Common myeloid progenitor, CD34-positive (primary cell): ENCODE data around the gene USP21.
"Not testable (repeated sequence)": the region's sequence is repeated elsewhere in the genome, so short reads cannot be mapped to it uniquely, and the experiment has no call there.

Source experiments
- CTCF ChIA-PET: fragments of 350-600 bp; sonication (Branson Sonifier 250); formaldehyde crosslinking; loops from one replicate; lab custom pipeline; 2021; ENCODE audit warnings: antibody characterized with exemption; lab: Charles Lee
- POLR2A ChIA-PET: fragments of 350-600 bp; sonication (Branson Sonifier 250); formaldehyde crosslinking; loops from one replicate; lab custom pipeline; 2021; ENCODE audit warnings: antibody characterized with exemption; lab: Charles Lee
- DNase-seq, 3 donors: peaks; one replicate each; pipeline versions ENCODE4 v3.0.0 to v3.0.0-alpha.2; 2013
- H3K27ac ChIP-seq, 2 experiments: 1 replicate in 1 of 2; 2 replicates in 1 of 2; pipeline ENCODE4 v1.7.0; 2013; ENCODE audit warnings: inconsistent platforms in 2 of 2, low read length in 2 of 2, mild to moderate bottlenecking in 2 of 2, low read depth in 1 of 2, moderate library complexity in 1 of 2; ENCODE audit not compliant: severe bottlenecking in 2 of 2, insufficient read depth in 1 of 2, poor library complexity in 1 of 2
- H3K27me3 ChIP-seq, 5 experiments: replicated peaks in 2 of 5; 1 replicate in 3 of 5; 2 replicates in 2 of 5; pipeline versions ENCODE4 v1.6.1 to v1.7.0; 2013; ENCODE audit warnings: low read length in 4 of 5, mild to moderate bottlenecking in 2 of 5, moderate library complexity in 2 of 5, inconsistent platforms in 1 of 5; ENCODE audit not compliant: insufficient read depth in 5 of 5, control insufficient read depth in 4 of 5
- H3K36me3 ChIP-seq, 4 experiments: 1 replicate in 2 of 4; 2 replicates in 2 of 4; pipeline versions ENCODE4 v1.6.1 to v1.7.0; 2013; ENCODE audit warnings: low read length in 3 of 4, control low read depth in 1 of 4, mild to moderate bottlenecking in 1 of 4; ENCODE audit not compliant: control insufficient read depth in 4 of 4, insufficient read depth in 4 of 4
- H3K4me1 ChIP-seq, 4 experiments: 1 replicate in 3 of 4; 2 replicates in 1 of 4; pipeline versions ENCODE4 v1.6.1 to v1.7.1; 2013; ENCODE audit warnings: low read length in 3 of 4, mild to moderate bottlenecking in 3 of 4, control low read depth in 1 of 4, inconsistent platforms in 1 of 4, moderate library complexity in 1 of 4; ENCODE audit not compliant: control insufficient read depth in 4 of 4, insufficient read depth in 4 of 4; ENCODE audit errors: control extremely low read depth in 1 of 4
- H3K4me3 ChIP-seq, 7 experiments: 1 replicate in 4 of 7; 2 replicates in 3 of 7; pipeline versions ENCODE4 v1.5.1 to v1.7.0; 2013; ENCODE audit warnings: mild to moderate bottlenecking in 7 of 7, low read length in 6 of 7, moderate library complexity in 6 of 7, inconsistent platforms in 2 of 7, low read depth in 2 of 7, control low read depth in 1 of 7; ENCODE audit not compliant: insufficient read depth in 4 of 7, control insufficient read depth in 1 of 7; ENCODE audit errors: extremely low read depth in 1 of 7
- H3K9me3 ChIP-seq, 5 experiments: 1 replicate in 4 of 5; 2 replicates in 1 of 5; pipeline versions ENCODE4 v1.6.1 to v1.7.1; 2013; ENCODE audit warnings: low read length in 4 of 5, mild to moderate bottlenecking in 2 of 5, inconsistent platforms in 1 of 5, low read depth in 1 of 5, moderate library complexity in 1 of 5; ENCODE audit not compliant: control insufficient read depth in 4 of 5, insufficient read depth in 2 of 5; ENCODE audit errors: control extremely low read depth in 1 of 5
- WGBS: methylation state at CpG from one replicate; pipeline ENCODE4 v1.1.5; 2013; ENCODE audit not compliant: insufficient coverage; 5-methylcytosine and 5-hydroxymethylcytosine counted together

The USP21 gene

GRCh38 chr1:161115961-161116360 lies 43.3 kb upstream of the USP21 start:
- Histone ChIP-seq H3K4me1 (peaks cover 46 to 86% (median 61%) of the 10 kb centered on the region in 4 experiments), H3K36me3 (peaks cover 4 to 17% (median 8%) of the 10 kb centered on the region in 4 experiments)
- H3K9me3 ChIP-seq, H3K27ac ChIP-seq, H3K4me3 ChIP-seq, DNase-seq, POLR2A ChIA-PET, H3K27me3 ChIP-seq: not testable (repeated sequence)
- 94% methylated on average over 6 of the region's 6 CpGs for WGBS
- CTCF ChIA-PET, result interaction anchor here (1.0 to 2.7 kb wide), 4 partner anchors 15 to 74 kb away, joined by 3 to 16 read pairs (median 6); no protein-coding TSS in a partner anchor

- peak; percentile 85 to 93 (median 88) for DNase-seq
- H3K27ac ChIP-seq, result peak within 1 kb of the TSS; percentile 78 to 93
- POLR2A ChIA-PET, result interaction anchor here (0.6 to 1.2 kb wide), 3 partner anchors 15 to 23 kb away, joined by 4 to 7 read pairs (median 6); partner anchors contain the start of genes DEDD and KLHDC9
- H3K4me3 ChIP-seq, result peak within 1 kb of the TSS; percentile 66 to 100 (median 97)
- whole genome bisulfite sequencing, result 0% methylated on average over 55 of the region's 58 CpGs
- H3K36me3 ChIP-seq, result peaks cover 7 to 36% (median 24%) of the 10 kb centered on the region in 4 experiments
- no peaks in the 10 kb centered on the region for H3K27me3 ChIP-seq
- no peaks in the 10 kb centered on the region for H3K9me3 ChIP-seq
- peaks cover 33 to 78% (median 60%) of the 10 kb centered on the region in 4 experiments for H3K4me1 ChIP-seq
- CTCF ChIA-PET, result interaction anchor here (0.9 to 2.7 kb wide), 11 partner anchors 9 to 97 kb away, joined by 3 to 16 read pairs (median 6); partner anchors contain the start of genes DEDD and F11R
Observed at GRCh38 chr1:161117759-161118581, 41.3 kb upstream of the USP21 start, which contains the start of the genes NIT1 and PFDN2. Gene NIT1 (plus strand): TSS chr1:161118105. CDS start chr1:161118177, 72 bp downstream. Gene PFDN2 (minus strand): TSS chr1:161118037. CDS start chr1:161118026, 11 bp downstream.

DNA sequence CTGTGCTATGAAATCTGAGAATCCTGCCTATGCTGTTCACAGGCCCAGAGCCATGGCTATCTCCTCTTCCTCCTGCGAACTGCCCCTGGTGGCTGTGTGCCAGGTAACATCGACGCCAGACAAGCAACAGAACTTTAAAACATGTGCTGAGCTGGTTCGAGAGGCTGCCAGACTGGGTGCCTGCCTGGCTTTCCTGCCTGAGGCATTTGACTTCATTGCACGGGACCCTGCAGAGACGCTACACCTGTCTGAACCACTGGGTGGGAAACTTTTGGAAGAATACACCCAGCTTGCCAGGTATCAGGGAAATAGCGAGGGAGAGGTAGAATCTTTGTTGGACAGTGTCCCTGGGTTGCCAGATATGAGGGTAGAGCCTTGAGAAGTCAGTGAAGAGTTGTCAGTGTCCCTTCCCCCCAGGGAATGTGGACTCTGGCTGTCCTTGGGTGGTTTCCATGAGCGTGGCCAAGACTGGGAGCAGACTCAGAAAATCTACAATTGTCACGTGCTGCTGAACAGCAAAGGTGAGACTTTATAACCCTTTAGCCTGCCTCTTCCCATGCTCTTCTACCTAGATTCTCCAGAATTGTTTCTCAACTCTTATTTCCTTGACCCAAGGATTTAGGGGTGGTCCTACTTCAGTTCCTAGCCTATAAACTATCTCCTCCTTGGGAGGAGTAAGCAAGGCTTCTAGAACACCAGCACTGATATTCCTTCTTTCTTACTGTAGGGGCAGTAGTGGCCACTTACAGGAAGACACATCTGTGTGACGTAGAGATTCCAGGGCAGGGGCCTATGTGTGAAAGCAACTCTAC lies 40.0 kb upstream of the USP21 start:
- POLR2A ChIA-PET, result interaction anchor here (0.6 kb wide), 1 partner anchor 15 kb away, joined by 3 read pairs; no protein-coding TSS in a partner anchor
- peak; percentile 63 to 84 (median 73) for DNase-seq
- H3K36me3 ChIP-seq, result peaks cover 7 to 47% (median 35%) of the 10 kb centered on the region in 4 experiments
- H3K27me3 ChIP-seq, result no peaks in the 10 kb centered on the region
- H3K4me1 ChIP-seq, result peaks cover 23 to 65% (median 48%) of the 10 kb centered on the region in 4 experiments
- CTCF ChIA-PET, result interaction anchor here (0.8 to 1.3 kb wide), 2 partner anchors 9 to 14 kb away, joined by 3 to 6 read pairs; partner anchors contain the start of gene DEDD
- peak overlapping the region; percentile 18 to 93 for H3K27ac ChIP-seq
- no peaks in the 10 kb centered on the region for H3K9me3 ChIP-seq
- WGBS, result 72% methylated on average over 8 of the region's 10 CpGs
- peak overlapping the region in 6 of 7 experiments; percentile 0 to 100 (median 93) for H3K4me3 ChIP-seq

DNA sequence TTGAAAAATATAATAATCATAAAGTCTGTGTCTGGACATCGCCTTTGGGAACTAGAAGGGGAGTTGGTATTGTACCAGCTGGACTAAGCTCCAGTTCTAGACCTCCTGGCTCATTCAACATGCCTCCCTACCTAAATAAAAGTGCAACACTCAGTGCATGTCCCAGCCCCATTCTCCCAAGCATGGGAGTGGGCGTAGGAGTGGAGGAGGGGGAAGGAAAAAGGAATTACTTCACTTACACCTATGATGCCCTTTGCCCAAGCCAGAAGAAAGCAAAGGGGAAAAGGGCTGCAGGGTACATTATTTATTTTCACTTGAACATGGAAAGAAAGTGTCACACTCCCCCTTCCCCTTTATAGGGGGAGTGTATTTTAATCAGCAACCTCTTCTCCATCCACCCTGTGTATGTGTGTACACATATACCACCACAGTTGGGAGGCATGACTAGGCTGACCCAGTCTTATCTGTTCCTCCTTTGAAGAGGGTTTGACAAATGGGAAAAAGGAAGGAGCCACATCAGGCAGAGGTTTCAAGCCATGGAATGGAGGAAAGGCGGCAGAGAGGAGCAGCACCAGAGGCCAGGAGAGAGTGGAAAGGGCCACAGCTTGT lies 38.2 kb upstream of the USP21 start:
- Histone ChIP-seq H3K27ac (peak overlapping the region; percentile 7 to 33), H3K9me3 (no peaks in the 10 kb centered on the region), H3K4me1 (peaks cover 19 to 48% (median 36%) of the 10 kb centered on the region in 4 experiments), H3K4me3 (no peak overlapping the region), H3K36me3 (peaks cover 7 to 55% (median 42%) of the 10 kb centered on the region in 4 experiments), H3K27me3 (no peaks in the 10 kb centered on the region)
- ChIA-PET CTCF (interaction anchor here (0.8 to 1.8 kb wide), 6 partner anchors 9 to 123 kb away, joined by 3 to 10 read pairs (median 4); no protein-coding TSS in a partner anchor), POLR2A (no interaction called here)
- no CpG with 5 or more reads among the region's 3 CpGs for WGBS
- no peak for DNase-seq

GRCh38 chr1:161121834-161122233 lies 37.5 kb upstream of the USP21 start:
- Histone ChIP-seq H3K36me3 (peaks cover 7 to 60% (median 44%) of the 10 kb centered on the region in 4 experiments), H3K4me1 (peaks cover 19 to 41% (median 30%) of the 10 kb centered on the region in 4 experiments), H3K27ac (peak overlapping the region; percentile 7 to 33), H3K4me3 (no peak overlapping the region), H3K9me3 (no peaks in the 10 kb centered on the region), H3K27me3 (no peaks in the 10 kb centered on the region)
- ChIA-PET CTCF (interaction anchor here (0.8 to 1.8 kb wide), 9 partner anchors 9 to 124 kb away, joined by 3 to 10 read pairs (median 4); partner anchors contain the start of genes KLHDC9 and PPOX), POLR2A (interaction anchor here (0.6 kb wide), 1 partner anchor 138 kb away, joined by 4 read pairs; no protein-coding TSS in a partner anchor)
- peak; percentile 36 to 66 (median 55) for DNase-seq
- 83% methylated on average over 1 of the region's 4 CpGs for WGBS

DNA sequence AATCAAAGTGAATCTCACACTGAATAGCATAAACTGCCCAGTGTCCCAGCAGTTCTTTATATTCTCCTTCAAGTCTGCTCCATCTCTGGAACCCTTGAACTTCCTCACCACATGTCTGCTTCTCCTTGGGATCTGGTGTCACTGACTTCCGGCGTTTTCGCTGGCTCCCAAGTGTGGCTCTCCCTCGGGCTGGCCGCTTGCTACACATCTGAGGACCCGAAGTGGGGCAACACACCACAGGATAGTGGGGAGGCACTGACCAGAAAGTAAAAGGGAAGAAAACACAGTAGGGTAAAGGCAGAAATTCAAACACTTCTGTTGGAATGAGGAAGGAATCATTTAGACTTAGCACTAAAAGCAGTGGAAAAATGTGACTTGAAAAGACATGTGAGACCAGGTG lies 36.3 kb upstream of the USP21 start:
- Histone ChIP-seq H3K4me1 (peaks cover 22 to 41% (median 32%) of the 10 kb centered on the region in 4 experiments), H3K9me3 (no peaks in the 10 kb centered on the region), H3K36me3 (peaks cover 12 to 71% (median 48%) of the 10 kb centered on the region in 4 experiments), H3K4me3 (no peak overlapping the region), H3K27ac (no peak overlapping the region), H3K27me3 (no peaks in the 10 kb centered on the region)
- 99% methylated on average over 6 of the region's 6 CpGs for whole genome bisulfite sequencing
- ChIA-PET CTCF (interaction anchor here (1.8 kb wide), 1 partner anchor 8 kb away, joined by 4 read pairs; no protein-coding TSS in a partner anchor), POLR2A (no interaction called here)
- no peak for DNase-seq
